Trophoblast cell (in vitro differentiated cells and primary cell): ENCODE measurements around the gene PGLYRP4.
A peak's percentile ranks its signal among the peaks of the same experiment; 100 is the strongest.

Experiments used
- DNase-seq, 2 donors: peaks; one replicate each; pipeline ENCODE4 v3.0.0-alpha.2; 2016
- H2AFZ ChIP-seq: 2 replicates; pipeline ENCODE4 v1.6.1; 2013; ENCODE audit warnings: low read length, moderate library complexity, mild to moderate bottlenecking; ENCODE audit not compliant: insufficient read depth, poor library complexity
- H2AK5ac ChIP-seq: 2 replicates; pipeline ENCODE4 v1.6.1; 2013; ENCODE audit warnings: mild to moderate bottlenecking, low read length
- H2BK120ac ChIP-seq: 2 replicates; pipeline ENCODE4 v1.6.1; 2013; ENCODE audit warnings: low read length, mild to moderate bottlenecking, moderate library complexity; ENCODE audit not compliant: insufficient read depth, poor library complexity
- H2BK12ac ChIP-seq: 2 replicates; pipeline ENCODE4 v1.6.1; 2013; ENCODE audit warnings: mild to moderate bottlenecking, low read length, moderate library complexity
- H2BK5ac ChIP-seq: 2 replicates; pipeline ENCODE4 v1.6.1; 2013; ENCODE audit warnings: low read length, low read depth, moderate library complexity, mild to moderate bottlenecking; ENCODE audit not compliant: poor library complexity
- H3K14ac ChIP-seq: 2 replicates; pipeline ENCODE4 v1.6.1; 2013; ENCODE audit warnings: mild to moderate bottlenecking, low read length
- H3K18ac ChIP-seq: 2 replicates; pipeline ENCODE4 v1.6.1; 2013; ENCODE audit warnings: mild to moderate bottlenecking, low read length
- H3K23ac ChIP-seq: 2 replicates; pipeline ENCODE4 v1.6.1; 2013; ENCODE audit warnings: low read length
- H3K27ac ChIP-seq: 2 replicates; pipeline ENCODE4 v1.5.1; 2013; ENCODE audit warnings: low read depth, mild to moderate bottlenecking, inconsistent platforms, low read length, moderate library complexity
- H3K27me3 ChIP-seq: 2 replicates; pipeline ENCODE4 v1.6.1; 2013; ENCODE audit warnings: inconsistent platforms, mild to moderate bottlenecking, low read length, moderate library complexity; ENCODE audit not compliant: insufficient read depth
- H3K36me3 ChIP-seq, 2 experiments: 1 replicate in 1 of 2; 2 replicates in 1 of 2; pipeline ENCODE4 v1.6.1; 2013; ENCODE audit warnings: low read length in 2 of 2, mild to moderate bottlenecking in 2 of 2, moderate library complexity in 1 of 2; ENCODE audit not compliant: insufficient read depth in 2 of 2, control insufficient read depth in 1 of 2
- H3K4ac ChIP-seq: 2 replicates; pipeline ENCODE4 v1.6.1; 2013; ENCODE audit warnings: low read depth, mild to moderate bottlenecking, low read length, moderate library complexity
- H3K4me1 ChIP-seq, 2 experiments: 1 replicate in 1 of 2; 2 replicates in 1 of 2; pipeline ENCODE4 v1.6.1; 2013; ENCODE audit warnings: low read length in 2 of 2, mild to moderate bottlenecking in 2 of 2, moderate library complexity in 1 of 2; ENCODE audit not compliant: insufficient read depth in 2 of 2, control insufficient read depth in 1 of 2
- H3K4me2 ChIP-seq: 2 replicates; pipeline ENCODE4 v1.6.1; 2013; ENCODE audit warnings: inconsistent platforms, mild to moderate bottlenecking, low read length, moderate library complexity
- H3K4me3 ChIP-seq: 2 replicates; pipeline ENCODE4 v1.5.1; 2013; ENCODE audit warnings: mild to moderate bottlenecking, low read depth, low read length, inconsistent platforms
- H3K79me1 ChIP-seq: one replicate; pipeline ENCODE4 v1.6.1; 2013; ENCODE audit warnings: low read length
- H3K79me2 ChIP-seq: 2 replicates; pipeline ENCODE4 v1.6.1; 2013; ENCODE audit warnings: low read length, mild to moderate bottlenecking; ENCODE audit not compliant: control insufficient read depth, insufficient read depth, poor library complexity
- H3K9ac ChIP-seq: 2 replicates; pipeline ENCODE4 v1.6.1; 2013; ENCODE audit warnings: mild to moderate bottlenecking, low read length
- H3K9me3 ChIP-seq: 2 replicates; pipeline ENCODE4 v1.6.1; 2013; ENCODE audit warnings: low read depth, mild to moderate bottlenecking, control low read depth, inconsistent platforms, low read length; ENCODE audit not compliant: insufficient read depth
- H4K12ac ChIP-seq: 2 replicates; pipeline ENCODE4 v1.6.1; 2013; ENCODE audit warnings: low read depth, mild to moderate bottlenecking, low read length, moderate library complexity
- H4K8ac ChIP-seq: 2 replicates; pipeline ENCODE4 v1.6.1; 2013; ENCODE audit warnings: low read depth, mild to moderate bottlenecking, low read length, moderate library complexity
- H4K91ac ChIP-seq: one replicate; pipeline ENCODE4 v1.6.1; 2013; ENCODE audit warnings: low read depth, mild to moderate bottlenecking, low read length, moderate library complexity
- WGBS: extraction: QIAGEN DNeasy Blood & Tissue Kit; methylation state at CpG from one replicate; pipeline ENCODE4 v1.1.7; 2013; ENCODE audit warnings: missing lambda C conversion rate; ENCODE audit not compliant: insufficient read length, insufficient coverage; ENCODE audit errors: extremely low coverage; 5-methylcytosine and 5-hydroxymethylcytosine counted together

The PGLYRP4 gene

GRCh38 chr1:153355445-153356071 is 6.9 kb upstream of the PGLYRP4 start:
- Histone ChIP-seq H3K79me2 (no peaks in the 10 kb centered on the region), H3K4ac (no peak overlapping the region), H3K4me2 (no peak overlapping the region), H3K9ac (no peak overlapping the region), H4K8ac (no peak overlapping the region), H3K14ac (no peak overlapping the region), H3K9me3 (no peaks in the 10 kb centered on the region), H2AFZ (no peak overlapping the region), H4K91ac (no peak overlapping the region), H3K36me3 (no peaks in the 10 kb centered on the region), H3K27me3 (no peaks in the 10 kb centered on the region), H2BK120ac (no peak overlapping the region), H3K23ac (no peak overlapping the region), H2BK5ac (no peak overlapping the region), H3K27ac (no peak overlapping the region), H3K79me1 (no peaks in the 10 kb centered on the region), H3K18ac (no peak overlapping the region), H4K12ac (no peak overlapping the region), H2BK12ac (no peak overlapping the region), H2AK5ac (no peak overlapping the region), H3K4me3 (no peak overlapping the region), H3K4me1 (peaks cover 5 to 7% of the 10 kb centered on the region in 2 experiments)
- WGBS = no CpG with 5 or more reads among the region's 10 CpGs
- DNase-seq = peak; percentile 96 to 98

- no peaks in the 10 kb centered on the region for H3K27me3 ChIP-seq
- no peak overlapping the region for H2BK5ac ChIP-seq
- H2BK120ac ChIP-seq = no peak overlapping the region
- DNase-seq = no peak
- H3K4me1 ChIP-seq = peaks cover 5 to 7% of the 10 kb centered on the region in 2 experiments
- no peaks in the 10 kb centered on the region for H3K9me3 ChIP-seq
- H2AK5ac ChIP-seq = no peak overlapping the region
- H4K8ac ChIP-seq = no peak overlapping the region
- no peak overlapping the region for H3K4me2 ChIP-seq
- no peak overlapping the region for H3K14ac ChIP-seq
- no peak overlapping the region for H3K9ac ChIP-seq
- no peak overlapping the region for H3K23ac ChIP-seq
- H3K4me3 ChIP-seq = no peak overlapping the region
- no peak overlapping the region for H4K91ac ChIP-seq
- no peaks in the 10 kb centered on the region for H3K79me1 ChIP-seq
- H4K12ac ChIP-seq = no peak overlapping the region
- no CpG with 5 or more reads among the region's 8 CpGs for WGBS
- no peaks in the 10 kb centered on the region for H3K79me2 ChIP-seq
- H3K4ac ChIP-seq = no peak overlapping the region
- no peaks in the 10 kb centered on the region for H3K36me3 ChIP-seq
- no peak overlapping the region for H2AFZ ChIP-seq
- no peak overlapping the region for H3K18ac ChIP-seq
- no peak overlapping the region for H3K27ac ChIP-seq
- H2BK12ac ChIP-seq = no peak overlapping the region
Measured at GRCh38 chr1:153354515-153355193, 6.0 kb upstream of the PGLYRP4 start.

GRCh38 chr1:153353226-153353947 is 4.7 kb upstream of the PGLYRP4 start:
- Histone ChIP-seq H4K12ac (no peak overlapping the region), H3K9me3 (no peaks in the 10 kb centered on the region), H3K36me3 (no peaks in the 10 kb centered on the region), H2BK12ac (no peak overlapping the region), H4K91ac (no peak overlapping the region), H3K27me3 (no peaks in the 10 kb centered on the region), H3K4ac (no peak overlapping the region), H2AFZ (no peak overlapping the region), H3K14ac (no peak overlapping the region), H3K4me3 (no peak overlapping the region), H2BK120ac (no peak overlapping the region), H4K8ac (no peak overlapping the region), H3K23ac (no peak overlapping the region), H3K79me1 (peaks cover 2% of the 10 kb centered on the region), H3K9ac (no peak overlapping the region), H3K4me2 (no peak overlapping the region), H2BK5ac (no peak overlapping the region), H3K79me2 (no peaks in the 10 kb centered on the region), H2AK5ac (no peak overlapping the region), H3K4me1 (peaks cover 8 to 9% of the 10 kb centered on the region in 2 experiments), H3K18ac (no peak overlapping the region), H3K27ac (no peak overlapping the region)
- DNase-seq = peak in 1 of 2 donors; percentile 50
- no CpG with 5 or more reads among the region's 7 CpGs for WGBS

GRCh38 chr1:153352523-153352922 is 3.9 kb upstream of the PGLYRP4 start:
- no peak overlapping the region for H3K23ac ChIP-seq
- H3K4me2 ChIP-seq = no peak overlapping the region
- no CpG with 5 or more reads among the region's 4 CpGs for WGBS

More at GRCh38 chr1:153352523-153352922, 3.9 kb upstream of the PGLYRP4 start:
- H2AK5ac ChIP-seq = no peak overlapping the region
- H3K36me3 ChIP-seq = no peaks in the 10 kb centered on the region
- H2BK5ac ChIP-seq = no peak overlapping the region
- no peak overlapping the region for H2AFZ ChIP-seq
- DNase-seq = peak; percentile 67 to 85
- no peak overlapping the region for H2BK120ac ChIP-seq
- H3K27me3 ChIP-seq = no peaks in the 10 kb centered on the region
- H4K12ac ChIP-seq = no peak overlapping the region
- H3K4ac ChIP-seq = no peak overlapping the region
- no peak overlapping the region for H3K14ac ChIP-seq
- no peak overlapping the region for H3K18ac ChIP-seq
- no peak overlapping the region for H3K9ac ChIP-seq
- no peaks in the 10 kb centered on the region for H3K9me3 ChIP-seq
- no peak overlapping the region for H3K27ac ChIP-seq
- H3K4me1 ChIP-seq = peaks cover 8 to 9% of the 10 kb centered on the region in 2 experiments
- H3K4me3 ChIP-seq = no peak overlapping the region
- H2BK12ac ChIP-seq = no peak overlapping the region
- H4K8ac ChIP-seq = no peak overlapping the region
- peaks cover 2% of the 10 kb centered on the region for H3K79me1 ChIP-seq
- H4K91ac ChIP-seq = no peak overlapping the region
- no peaks in the 10 kb centered on the region for H3K79me2 ChIP-seq
